NCI-H1694 treated with DMSO at 0.1 percent for 48 hours (cell line): ENCODE measurements around the gene BEAN1.

ENCODE experiments used
- DNase-seq: peaks from one replicate; lab custom pipeline; 2025; lab: John Stamatoyannopoulos, UW

Gene BEAN1

GRCh38 chr16:66521951-66522771 lies 95.1 kb downstream of the BEAN1 start:
- no peak for DNase-seq

DNA sequence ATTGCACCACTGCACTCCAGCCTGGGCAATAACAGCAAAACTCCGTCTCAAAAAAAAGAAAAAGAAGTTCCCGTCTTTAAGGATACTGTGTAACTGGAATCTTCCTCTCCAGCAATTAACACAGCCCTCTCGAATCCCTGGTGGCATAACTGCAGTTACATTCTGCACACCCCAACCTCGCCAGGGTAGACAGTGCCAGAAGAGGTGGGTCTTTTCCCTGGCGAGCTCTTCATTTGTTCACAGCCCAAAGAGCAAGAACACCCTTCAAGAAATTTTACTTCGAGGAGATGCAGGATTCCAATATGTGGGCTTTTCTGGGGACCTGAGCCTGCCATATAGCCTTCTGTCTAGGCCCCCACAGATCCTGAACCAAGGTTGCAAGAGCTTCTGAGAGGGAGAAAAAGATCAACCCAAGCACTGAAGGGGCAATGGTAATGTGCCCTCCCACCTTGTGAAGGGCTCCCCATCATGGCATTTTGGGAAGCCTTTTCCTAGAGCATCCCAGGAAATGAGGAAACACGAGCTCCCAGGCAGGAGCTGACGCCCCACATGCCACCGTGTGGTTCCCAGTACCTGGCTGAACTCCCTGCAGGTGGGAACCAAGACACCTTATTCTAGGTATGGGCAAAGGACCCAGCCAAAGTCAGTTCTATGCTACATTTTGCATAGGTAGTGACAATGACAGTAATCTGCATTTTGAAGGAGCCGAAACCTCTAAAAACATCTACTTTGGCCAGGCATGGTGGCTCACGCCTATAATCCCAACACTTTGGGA lies 95.9 kb downstream of the BEAN1 start:
- no peak for DNase-seq

DNA sequence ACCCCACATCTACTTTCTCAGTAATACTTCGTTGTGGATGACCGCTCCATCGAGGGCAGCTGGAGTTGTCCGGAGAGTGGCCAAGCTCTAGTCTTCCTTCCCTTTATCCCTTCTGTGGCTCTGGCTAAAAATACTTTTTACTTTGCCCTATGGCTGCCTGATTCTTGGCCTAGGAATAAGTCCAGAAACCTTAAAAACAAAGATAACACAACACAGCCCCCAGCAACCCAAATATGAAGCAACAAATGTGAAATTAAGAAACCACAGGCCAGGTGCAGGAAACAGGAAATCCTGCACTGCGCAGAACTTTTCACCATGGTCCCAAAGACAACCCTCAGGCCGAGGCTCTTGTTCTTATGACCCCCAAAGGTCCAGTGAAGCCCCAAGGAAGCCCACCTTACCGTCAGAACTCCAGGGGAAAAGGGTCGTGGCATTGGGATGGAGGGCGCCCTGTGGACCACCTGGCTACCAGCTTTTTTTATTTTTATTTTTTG lies 96.8 kb downstream of the BEAN1 start:
- no peak for DNase-seq

GRCh38 chr16:66524601-66525164 lies 97.6 kb downstream of the BEAN1 start:
- peak; percentile 7 for DNase-seq

DNA sequence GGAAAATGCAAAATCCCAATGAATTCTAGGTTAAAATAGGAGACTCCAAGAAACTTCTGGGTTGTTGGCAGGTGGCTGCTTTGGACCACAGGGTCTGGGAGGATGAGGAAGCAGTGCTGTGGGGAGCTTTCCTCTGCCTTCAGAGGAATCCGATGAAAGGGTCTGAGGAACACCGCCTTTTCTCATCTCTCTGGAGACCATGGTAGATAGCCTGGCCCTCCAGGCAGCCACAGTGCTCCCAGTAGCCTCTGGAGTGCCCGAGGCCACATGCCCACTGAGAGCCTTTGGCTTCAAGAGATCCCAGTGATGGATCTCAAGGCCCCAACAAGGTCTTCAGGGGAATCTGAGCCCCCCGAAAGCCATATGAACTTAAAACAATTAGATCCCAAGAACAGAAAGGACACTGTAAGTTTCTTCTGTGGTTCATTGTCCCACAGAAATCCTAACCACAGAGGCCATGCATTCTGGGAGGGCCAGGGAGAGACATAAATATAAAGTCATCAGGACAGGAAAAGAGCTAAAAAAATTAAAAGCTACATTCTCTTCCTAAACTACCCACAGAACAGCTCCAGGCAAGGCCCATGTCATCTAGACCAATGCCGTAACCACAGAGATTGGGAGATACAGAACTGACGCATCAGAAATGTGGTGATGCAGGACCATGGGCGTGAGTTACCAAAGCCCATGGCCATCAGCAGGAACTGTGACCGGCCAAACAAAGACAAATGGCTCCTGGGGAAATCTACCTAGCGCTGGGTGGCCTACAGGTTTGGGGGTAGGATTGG lies 98.5 kb downstream of the BEAN1 start:
- no peak for DNase-seq

- DNase-seq = no peak
Observed at GRCh38 chr16:66528294-66528693, 101.2 kb downstream of the BEAN1 start.

GRCh38 chr16:66529475-66529874 lies 102.4 kb downstream of the BEAN1 start:
- DNase-seq = no peak
